HEK293T (cell line): ENCODE results near the gene IZUMO2.

Experiments
- BHLHE40 ChIP-seq: fragments of 450-650 bp; IDR thresholded peaks from 2 replicates; pipeline ENCODE4 v1.6.1; 2016; ENCODE audit warnings: mild to moderate bottlenecking, moderate library complexity, borderline replicate concordance
- CTBP1 ChIP-seq: fragments of 450-650 bp; IDR thresholded peaks from 2 replicates; pipeline ENCODE4 v1.6.1; 2016; ENCODE audit warnings: borderline replicate concordance
- FOXM1 ChIP-seq: fragments of 450-650 bp; IDR thresholded peaks from 2 replicates; pipeline ENCODE4 v1.6.1; 2017; ENCODE audit warnings: mild to moderate bottlenecking, borderline replicate concordance
- SP1 ChIP-seq: fragments of 450-650 bp; IDR thresholded peaks from 2 replicates; pipeline ENCODE4 v1.6.1; 2017
- SUZ12 ChIP-seq: fragments of 450-650 bp; IDR thresholded peaks from 2 replicates; pipeline ENCODE4 v1.6.1; 2016; ENCODE audit warnings: mild to moderate bottlenecking
- TARDBP ChIP-seq: fragments of 450-650 bp; IDR thresholded peaks from 2 replicates; pipeline ENCODE4 v1.6.1; 2016
- TF ChIP-seq, protein P1 (sequence below): fragments of 450-650 bp; IDR thresholded peaks from 2 replicates; pipeline ENCODE4 v1.6.1; 2016

DNA sequence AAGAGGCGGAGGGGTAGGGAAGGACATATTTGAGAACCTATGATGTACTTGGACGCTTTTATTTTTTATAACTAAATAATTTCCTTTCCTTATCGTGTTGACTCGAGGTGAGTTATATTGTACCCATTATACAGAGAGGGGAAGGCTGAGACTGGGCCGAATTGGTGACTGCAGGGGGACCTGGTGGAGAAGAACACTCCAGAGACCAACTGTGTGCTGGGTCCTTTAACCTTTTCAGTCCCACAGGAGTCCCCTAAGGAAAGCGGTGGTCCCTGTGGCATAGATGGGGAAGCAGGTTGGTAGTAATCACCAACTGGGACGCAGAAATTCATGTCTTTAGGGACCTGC is 41.0 kb upstream of the IZUMO2 start:
- TF ChIP-seq TARDBP, result no peak
- no peak for TF ChIP-seq FOXM1
- no peak for TF ChIP-seq BHLHE40
- no peak for TF ChIP-seq SP1
- TF ChIP-seq CTBP1, result no peak
- TF ChIP-seq SUZ12, result no peak
- TF ChIP-seq, protein P1, sequence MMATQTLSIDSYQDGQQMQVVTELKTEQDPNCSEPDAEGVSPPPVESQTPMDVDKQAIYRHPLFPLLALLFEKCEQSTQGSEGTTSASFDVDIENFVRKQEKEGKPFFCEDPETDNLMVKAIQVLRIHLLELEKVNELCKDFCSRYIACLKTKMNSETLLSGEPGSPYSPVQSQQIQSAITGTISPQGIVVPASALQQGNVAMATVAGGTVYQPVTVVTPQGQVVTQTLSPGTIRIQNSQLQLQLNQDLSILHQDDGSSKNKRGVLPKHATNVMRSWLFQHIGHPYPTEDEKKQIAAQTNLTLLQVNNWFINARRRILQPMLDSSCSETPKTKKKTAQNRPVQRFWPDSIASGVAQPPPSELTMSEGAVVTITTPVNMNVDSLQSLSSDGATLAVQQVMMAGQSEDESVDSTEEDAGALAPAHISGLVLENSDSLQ, result no peak
